ENCODE measurements around the gene ELP4. TPM values are rescaled to one million over a fixed set of nuclear protein-coding genes. Genes with fewer than 3 reads are reported as not detected.
"Not testable (repeated sequence)": the region's sequence is repeated elsewhere in the genome, so short reads cannot be mapped to it uniquely, and the experiment has no call there.

Gene ELP4
- total RNA-seq, 4 donors from 2014 or later = 8.8 to 23.6 (median 13.5) TPM

DNA sequence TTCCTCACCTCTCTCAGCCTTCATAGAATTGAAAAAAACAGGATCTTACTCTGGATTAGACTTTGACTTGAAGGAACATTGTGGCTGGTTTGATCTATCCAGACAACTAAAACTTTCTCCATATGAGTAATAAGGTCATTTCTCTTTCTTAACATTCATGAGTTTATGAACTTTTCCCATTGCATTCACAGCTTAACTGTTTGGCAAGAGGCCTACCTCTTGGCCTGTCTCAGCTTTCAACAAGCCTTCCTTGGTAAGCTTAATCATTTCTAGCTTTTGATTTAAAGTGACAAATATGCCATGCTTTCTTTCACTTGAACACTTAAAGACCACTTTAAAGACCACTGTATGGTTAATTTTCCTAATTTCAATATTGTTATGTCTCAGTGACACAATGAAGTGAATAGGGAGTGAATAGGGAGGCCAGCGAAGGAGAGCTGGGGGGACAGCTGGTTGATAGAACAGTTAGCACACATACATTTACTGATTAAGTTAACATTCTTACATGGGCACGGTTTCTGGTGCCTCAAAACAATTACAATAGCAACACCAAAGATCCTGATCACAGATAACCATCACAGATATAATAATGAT lies 17.1 kb upstream of the ELP4 start:
- no peaks in the 10 kb centered on the region for H3K36me3 ChIP-seq
- TF ChIP-seq, protein P1, sequence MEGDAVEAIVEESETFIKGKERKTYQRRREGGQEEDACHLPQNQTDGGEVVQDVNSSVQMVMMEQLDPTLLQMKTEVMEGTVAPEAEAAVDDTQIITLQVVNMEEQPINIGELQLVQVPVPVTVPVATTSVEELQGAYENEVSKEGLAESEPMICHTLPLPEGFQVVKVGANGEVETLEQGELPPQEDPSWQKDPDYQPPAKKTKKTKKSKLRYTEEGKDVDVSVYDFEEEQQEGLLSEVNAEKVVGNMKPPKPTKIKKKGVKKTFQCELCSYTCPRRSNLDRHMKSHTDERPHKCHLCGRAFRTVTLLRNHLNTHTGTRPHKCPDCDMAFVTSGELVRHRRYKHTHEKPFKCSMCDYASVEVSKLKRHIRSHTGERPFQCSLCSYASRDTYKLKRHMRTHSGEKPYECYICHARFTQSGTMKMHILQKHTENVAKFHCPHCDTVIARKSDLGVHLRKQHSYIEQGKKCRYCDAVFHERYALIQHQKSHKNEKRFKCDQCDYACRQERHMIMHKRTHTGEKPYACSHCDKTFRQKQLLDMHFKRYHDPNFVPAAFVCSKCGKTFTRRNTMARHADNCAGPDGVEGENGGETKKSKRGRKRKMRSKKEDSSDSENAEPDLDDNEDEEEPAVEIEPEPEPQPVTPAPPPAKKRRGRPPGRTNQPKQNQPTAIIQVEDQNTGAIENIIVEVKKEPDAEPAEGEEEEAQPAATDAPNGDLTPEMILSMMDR (IDR thresholded peaks at IDR 0.05 in 4 of 5, conservative IDR thresholded peaks at IDR 0.05 in 1 of 5) = no peak
- no peak for TF ChIP-seq POLR2A (IDR thresholded peaks at IDR 0.05)
- H3K27ac ChIP-seq = no peak overlapping the region
- H3K27me3 ChIP-seq = no peaks in the 10 kb centered on the region
- in situ Hi-C loops (cut with MboI; ENCODE audit: low sequenced_read_pairs in 4 of 4) (loop anchor here in 1 of 4 donors (25.0 kb wide), 1 partner anchor 255 kb away; no protein-coding TSS in a partner anchor), intact Hi-C loops (cut with DNase I; ENCODE audit: low total_unique reads) (no loop called here)
- DNase-seq (no peak), ATAC-seq (no peak)
- H3K4me3 ChIP-seq = no peak overlapping the region
- no peaks in the 10 kb centered on the region for H3K9me3 ChIP-seq
- peaks cover 8 to 10% of the 10 kb centered on the region in 2 donors for H3K4me1 ChIP-seq

DNA sequence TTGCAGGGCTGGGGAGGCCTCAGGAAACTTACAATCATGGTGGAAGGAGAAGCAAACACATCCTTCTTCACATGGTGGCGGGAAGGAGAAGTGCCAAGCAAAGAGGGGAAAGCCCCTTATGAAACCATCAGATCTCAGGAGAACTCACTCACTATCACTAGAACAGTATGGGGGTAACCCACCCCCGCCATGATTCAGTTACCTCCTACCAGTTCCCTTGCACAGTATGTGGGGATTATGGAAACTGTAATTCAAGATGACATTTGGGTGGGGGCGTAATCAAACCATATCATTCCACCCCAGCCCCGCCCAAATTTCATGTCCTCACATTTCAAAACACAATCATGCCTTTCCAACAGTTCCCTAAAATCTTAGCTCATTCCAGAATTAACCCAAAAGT lies 16.3 kb upstream of the ELP4 start:
- in situ Hi-C loops (cut with MboI; ENCODE audit: low sequenced_read_pairs in 4 of 4) (loop anchor here in 1 of 4 donors (25.0 kb wide), 1 partner anchor 256 kb away; no protein-coding TSS in a partner anchor), intact Hi-C loops (cut with DNase I; ENCODE audit: low total_unique reads) (no loop called here)
- no peak for TF ChIP-seq POLR2A (IDR thresholded peaks at IDR 0.05)
- TF ChIP-seq, protein P1 (IDR thresholded peaks at IDR 0.05 in 4 of 5, conservative IDR thresholded peaks at IDR 0.05 in 1 of 5) = no peak

DNA sequence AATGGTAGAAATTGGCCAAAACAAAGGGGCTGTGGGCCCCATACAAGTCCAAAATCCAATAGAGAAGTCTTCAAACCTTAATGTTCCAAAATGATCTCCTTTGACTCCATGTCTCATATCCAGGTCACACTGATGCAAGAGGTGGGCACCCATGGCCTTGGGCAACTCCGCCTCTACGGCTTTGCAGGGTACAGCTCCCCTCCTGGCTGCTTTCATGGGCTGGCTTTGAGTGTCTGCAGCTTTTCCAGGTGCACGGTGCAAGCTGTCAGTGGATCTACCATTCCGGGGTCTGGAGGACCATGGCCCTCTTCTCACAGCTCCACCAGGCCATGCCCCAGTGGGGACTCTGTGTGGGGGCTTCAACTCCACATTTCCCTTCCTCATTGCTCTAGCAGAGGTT lies 15.8 kb upstream of the ELP4 start:
- ATAC-seq; H3K36me3 ChIP-seq; H3K9me3 ChIP-seq; DNase-seq; H3K27me3 ChIP-seq; H3K27ac ChIP-seq; intact Hi-C loops (cut with DNase I; ENCODE audit: low total_unique reads); H3K4me3 ChIP-seq: not testable (repeated sequence)
- H3K4me1 ChIP-seq = peaks cover 8 to 10% of the 10 kb centered on the region in 2 donors
- in situ Hi-C loops (cut with MboI; ENCODE audit: low sequenced_read_pairs in 4 of 4) = loop anchor here in 1 of 4 donors (25.0 kb wide), 1 partner anchor 256 kb away; no protein-coding TSS in a partner anchor

More for the DNA sequence above, 16.3 kb upstream of the ELP4 start:
- no peaks in the 10 kb centered on the region for H3K27me3 ChIP-seq
- no peak overlapping the region for H3K27ac ChIP-seq
- H3K9me3 ChIP-seq = no peaks in the 10 kb centered on the region
- ATAC-seq (no peak), DNase-seq (no peak)
- no peaks in the 10 kb centered on the region for H3K36me3 ChIP-seq
- H3K4me3 ChIP-seq = no peak overlapping the region
- peaks cover 8 to 10% of the 10 kb centered on the region in 2 donors for H3K4me1 ChIP-seq

DNA sequence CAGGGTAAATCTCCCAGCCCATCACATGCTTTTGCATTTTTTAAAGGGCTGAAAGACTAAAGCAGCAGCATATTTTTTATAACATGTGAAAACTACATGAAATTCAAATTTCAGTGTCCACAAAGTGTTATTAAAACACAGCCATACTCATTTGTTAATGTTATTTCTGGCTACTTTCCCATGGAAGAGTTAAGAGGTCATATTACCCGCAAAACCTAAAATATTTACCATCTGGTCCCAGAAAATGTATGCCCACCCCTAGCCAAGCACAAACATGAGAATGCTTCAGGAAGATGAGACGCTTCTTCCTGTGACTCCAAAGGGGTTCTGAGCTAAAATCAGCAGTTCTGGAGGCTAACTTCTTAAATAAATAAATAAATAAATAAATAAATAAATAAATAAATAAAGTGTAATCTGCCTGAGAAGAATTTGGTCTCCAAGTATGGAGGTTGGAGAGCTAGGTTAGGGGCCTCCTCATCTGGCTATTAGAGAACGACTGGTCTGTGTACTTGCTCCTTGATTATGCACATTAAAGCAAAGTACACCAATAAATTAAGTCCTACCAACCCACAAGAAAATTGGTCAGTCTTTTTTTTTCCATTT lies 9.9 kb upstream of the ELP4 start:
- H3K27ac ChIP-seq = no peak overlapping the region
- in situ Hi-C loops (cut with MboI; ENCODE audit: low sequenced_read_pairs in 4 of 4) (loop anchor here in 1 of 4 donors (25.0 kb wide), 1 partner anchor 262 kb away; no protein-coding TSS in a partner anchor), intact Hi-C loops (cut with DNase I; ENCODE audit: low total_unique reads) (loop anchor here (10.0 kb wide), 2 partner anchors 255 to 305 kb away; no protein-coding TSS in a partner anchor)
- no peak overlapping the region for H3K4me3 ChIP-seq
- H3K27me3 ChIP-seq = no peaks in the 10 kb centered on the region
- H3K36me3 ChIP-seq = no peaks in the 10 kb centered on the region
- H3K4me1 ChIP-seq = peaks cover 3 to 4% of the 10 kb centered on the region in 2 donors
- TF ChIP-seq, protein P1 (IDR thresholded peaks at IDR 0.05 in 4 of 5, conservative IDR thresholded peaks at IDR 0.05 in 1 of 5) = no peak
- no peak for TF ChIP-seq POLR2A (IDR thresholded peaks at IDR 0.05)
- ATAC-seq (no peak), DNase-seq (no peak)
- H3K9me3 ChIP-seq = no peaks in the 10 kb centered on the region

DNA sequence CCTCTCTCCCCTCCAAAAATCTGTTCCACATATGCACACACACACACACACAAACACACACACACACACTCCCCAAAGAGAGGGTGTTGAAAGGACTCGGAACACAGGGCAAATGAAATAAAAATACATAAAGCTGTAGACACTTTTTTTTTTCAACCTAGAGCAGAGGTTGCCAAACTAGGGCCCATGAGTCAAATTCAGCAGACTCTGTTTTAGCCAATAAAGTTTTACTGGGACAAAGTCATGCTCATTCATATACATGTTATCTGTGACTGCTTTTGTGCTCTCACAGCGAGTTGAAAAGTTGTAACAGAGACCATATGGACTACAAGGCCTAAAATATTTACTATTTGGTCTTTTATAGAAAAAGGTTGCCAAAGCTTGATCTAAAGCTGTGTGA lies 9.0 kb upstream of the ELP4 start:
- no peak overlapping the region for H3K27ac ChIP-seq
- no peak overlapping the region for H3K4me3 ChIP-seq
- no peaks in the 10 kb centered on the region for H3K27me3 ChIP-seq
- H3K9me3 ChIP-seq = no peaks in the 10 kb centered on the region
- TF ChIP-seq POLR2A (IDR thresholded peaks at IDR 0.05) = no peak
- TF ChIP-seq, protein P1 (IDR thresholded peaks at IDR 0.05 in 4 of 5, conservative IDR thresholded peaks at IDR 0.05 in 1 of 5) = no peak
- in situ Hi-C loops (cut with MboI; ENCODE audit: low sequenced_read_pairs in 4 of 4) (no loop called here), intact Hi-C loops (cut with DNase I; ENCODE audit: low total_unique reads) (loop anchor here (10.0 kb wide), 2 partner anchors 256 to 304 kb away; no protein-coding TSS in a partner anchor)
- no peak for DNase-seq
- ATAC-seq = no peak
- no peaks in the 10 kb centered on the region for H3K36me3 ChIP-seq
- H3K4me1 ChIP-seq = peaks cover 3 to 4% of the 10 kb centered on the region in 2 donors
